RWPE1 (cell line): ENCODE measurements around the gene IL17REL.

Source experiments
- CTCF ChIA-PET: fragments of 350-600 bp; sonication (Branson Sonifier 250); formaldehyde crosslinking; extraction: SDS; loops from one replicate; lab custom pipeline; 2021; lab: Yijun Ruan, JAX
- POLR2A ChIA-PET: fragments of 400-600 bp; formaldehyde crosslinking; extraction: SDS; loops from one replicate; lab custom pipeline; 2020; ENCODE audit warnings: antibody characterized with exemption; ENCODE audit not compliant: low non-redundant PET; lab: Yijun Ruan, JAX
- DNase-seq: peaks from one replicate; pipeline ENCODE4 v3.0.0; 2012; ENCODE audit warnings: low spot score
- H3K27ac ChIP-seq: fragments of 450-650 bp; 2 replicates; pipeline ENCODE4 v1.5.1; 2017
- CTCF ChIP-seq: fragments of 450-650 bp; conservative IDR thresholded peaks from 2 replicates; pipeline ENCODE4 v1.5.1; 2017; ENCODE audit warnings: low read depth, mild to moderate bottlenecking

Gene IL17REL

GRCh38 chr22:50035976-50036724 lies 23.6 kb upstream of the IL17REL start:
- H3K27ac ChIP-seq: no peak overlapping the region
- ChIA-PET POLR2A (no interaction called here), CTCF (interaction anchor here (0.6 kb wide), 1 partner anchor 128 kb away, joined by 3 read pairs; no protein-coding TSS in a partner anchor)
- no peak for TF ChIP-seq CTCF
- no peak for DNase-seq

- ChIA-PET CTCF (interaction anchor here (0.6 kb wide), 1 partner anchor 104 kb away, joined by 3 read pairs; no protein-coding TSS in a partner anchor), POLR2A (no interaction called here)
- no peak for TF ChIP-seq CTCF
- no peak for DNase-seq
- H3K27ac ChIP-seq: no peak overlapping the region
Measured at GRCh38 chr22:50035131-50035881, 22.7 kb upstream of the IL17REL start.

- CTCF ChIA-PET: interaction anchor here (0.6 kb wide), 2 partner anchors 20 to 104 kb away, joined by 3 to 4 read pairs; no protein-coding TSS in a partner anchor
- no peak for TF ChIP-seq CTCF
- H3K27ac ChIP-seq: no peak overlapping the region
- POLR2A ChIA-PET: no interaction called here
- DNase-seq: no peak
Measured at GRCh38 chr22:50034126-50035081, 21.8 kb upstream of the IL17REL start.

- no peak for DNase-seq
- POLR2A ChIA-PET: no interaction called here
- no peak overlapping the region for H3K27ac ChIP-seq
- TF ChIP-seq CTCF: no peak
- CTCF ChIA-PET: interaction anchor here (0.6 to 1.9 kb wide), 2 partner anchors 102 to 149 kb away, joined by 3 to 7 read pairs; no protein-coding TSS in a partner anchor
Measured at GRCh38 chr22:50032941-50033601, 20.5 kb upstream of the IL17REL start.

- DNase-seq: no peak
- TF ChIP-seq CTCF: no peak
- CTCF ChIA-PET: interaction anchor here (0.6 to 1.9 kb wide), 2 partner anchors 80 to 102 kb away, joined by 3 to 7 read pairs; no protein-coding TSS in a partner anchor
- H3K27ac ChIP-seq: no peak overlapping the region
- POLR2A ChIA-PET: no interaction called here
Measured at GRCh38 chr22:50032109-50032871, 19.7 kb upstream of the IL17REL start.
